A549 (cell line): ENCODE data around the gene PGM5. TPM values are rescaled to one million over a fixed set of nuclear protein-coding genes. Genes with fewer than 3 reads are reported as not detected.

Experiments used
- ATAC-seq, 2 experiments: fragments of 200-7000 bp in 1 of 2; fragments of >200 bp in 1 of 2; cut with Nextera tagmentation in 1 of 2; cut with Tn5 transposase in 1 of 2; 3 replicates each; pipeline versions ENCODE4 v1.8.0 to v1.9.1; 2018 to 2020; ENCODE audit warnings: mild to moderate bottlenecking in 1 of 2, moderate library complexity in 1 of 2
- CTCF ChIA-PET: fragments of 300-600 bp; sonication (Branson Sonifier 250); formaldehyde crosslinking; extraction: SDS; loops from one replicate; lab custom pipeline; 2021; ENCODE audit warnings: antibody characterized with exemption, inconsistent platforms; lab: Yijun Ruan, JAX
- POLR2A ChIA-PET: fragments of 350-600 bp; formaldehyde crosslinking; extraction: SDS; loops from one replicate; lab custom pipeline; 2021; ENCODE audit warnings: antibody characterized with exemption, inconsistent platforms; lab: Yijun Ruan, JAX
- DNase-seq, 2 experiments: peaks; one replicate each; pipeline versions ENCODE4 v3.0.0 to v3.0.0-alpha.2; 2011 to 2016; ENCODE audit warnings: low read depth in 1 of 2, low spot score in 1 of 2
- FAIRE-seq: peaks from 2 replicates; lab custom pipeline; 2011; peaks lifted over from hg19 to GRCh38; lab: Jason Lieb, UNC
- H3K27ac ChIP-seq, 2 experiments: fragments of >200 bp; sonication (Bioruptor Twin); formaldehyde crosslinking; 3 replicates each; pipeline ENCODE4 v1.5.1; 2016 to 2017
- H3K4me1 ChIP-seq: fragments of >200 bp; sonication (Bioruptor Twin); formaldehyde crosslinking; 3 replicates; pipeline ENCODE4 v1.6.1; 2016
- H3K4me2 ChIP-seq: fragments of >200 bp; sonication (Bioruptor Twin); formaldehyde crosslinking; 3 replicates; pipeline ENCODE4 v1.6.1; 2016
- H3K4me3 ChIP-seq: fragments of >200 bp; sonication (Bioruptor Twin); formaldehyde crosslinking; 3 replicates; pipeline ENCODE4 v1.5.1; 2016
- H3K9me3 ChIP-seq: fragments of >200 bp; sonication (Bioruptor Twin); formaldehyde crosslinking; 3 replicates; pipeline ENCODE4 v1.6.1; 2016
- CHD4 ChIP-seq: fragments of 200-600 bp; sonication (generic); IDR thresholded peaks from 2 replicates; pipeline ENCODE4 v1.6.1; 2016; ENCODE audit warnings: antibody characterized with exemption, mild to moderate bottlenecking, borderline replicate concordance
- ESRRA ChIP-seq: fragments of 150-350 bp; IDR thresholded peaks from 2 replicates; pipeline ENCODE4 v1.6.1; 2014; ENCODE audit warnings: mild to moderate bottlenecking, low read length, borderline replicate concordance
- HEYL ChIP-seq: fragments of 250-450 bp; sonication (Bioruptor Pico); IDR thresholded peaks from 2 replicates; pipeline ENCODE4 v1.8.0; 2021; ENCODE audit warnings: mild to moderate bottlenecking, moderate library complexity
- HOXB5 ChIP-seq: fragments of 250-450 bp; sonication (Bioruptor Pico); IDR thresholded peaks from 2 replicates; pipeline ENCODE4 v1.5.0; 2020; ENCODE audit warnings: mild to moderate bottlenecking, moderate library complexity
- JUN ChIP-seq, 2 experiments: fragments of >200 bp; sonication (Bioruptor Twin); formaldehyde crosslinking; IDR thresholded peaks; 2 replicates in 1 of 2; 3 replicates in 1 of 2; pipeline ENCODE4 v1.6.1; 2016 to 2017
- KDM5A ChIP-seq: fragments of 200-600 bp; sonication (generic); IDR thresholded peaks from 2 replicates; pipeline ENCODE4 v1.6.1; 2016; ENCODE audit warnings: antibody characterized with exemption, mild to moderate bottlenecking
- MAZ ChIP-seq: fragments of 150-350 bp; IDR thresholded peaks from 2 replicates; pipeline ENCODE4 v1.6.1; 2014; ENCODE audit warnings: antibody characterized with exemption, low read depth, low read length, borderline replicate concordance
- NFE2L2 ChIP-seq: fragments of 150-350 bp; conservative IDR thresholded peaks from 2 replicates; pipeline ENCODE4 v1.6.1; 2014; ENCODE audit warnings: low read length
- NR3C1 ChIP-seq: fragments of >200 bp; sonication (Bioruptor Twin); formaldehyde crosslinking; IDR thresholded peaks from 3 replicates; pipeline ENCODE4 v1.6.1; 2017
- PHF8 ChIP-seq: fragments of 200-600 bp; sonication (generic); IDR thresholded peaks from 2 replicates; pipeline ENCODE4 v1.6.1; 2016; ENCODE audit warnings: low read depth, mild to moderate bottlenecking, antibody characterized with exemption, moderate library complexity, borderline replicate concordance
- RAD21 ChIP-seq, 2 experiments: fragments of >200 bp in 1 of 2; sonication (Bioruptor Twin) in 1 of 2; formaldehyde crosslinking in 1 of 2; IDR thresholded peaks in 1 of 2; conservative IDR thresholded peaks in 1 of 2; 2 replicates in 1 of 2; 3 replicates in 1 of 2; pipeline ENCODE4 v1.6.1; 2012 to 2018; ENCODE audit warnings: inconsistent platforms in 1 of 2
- SMC3 ChIP-seq: fragments of >200 bp; sonication (Bioruptor Twin); formaldehyde crosslinking; IDR thresholded peaks from 3 replicates; pipeline ENCODE4 v1.6.1; 2018; ENCODE audit warnings: inconsistent platforms
- SREBF2 ChIP-seq: fragments of 450-650 bp; IDR thresholded peaks from 2 replicates; pipeline ENCODE4 v1.6.1; 2014; ENCODE audit warnings: mild to moderate bottlenecking, moderate library complexity
- WGBS: methylation state at CpG from one replicate; pipeline ENCODE4 v1.1.6; 2017; ENCODE audit errors: missing lambda C conversion rate; 5-methylcytosine and 5-hydroxymethylcytosine counted together
- polyA plus RNA-seq, 4 experiments: library from polyadenylated mRNA; depleted of rRNA in 3 of 4; stranded (reverse); fragments of >200 nt; fragmentation: RNase III in 1 of 4; extraction: RNeasy Plus Mini Kit Qiagen cat#74134 plus additional on column Dnase treatment in 1 of 4; gene quantifications; 2 replicates in 3 of 4; 3 replicates in 1 of 4; pipeline ENCODE4 v1.2.3, GENCODE V29; 2011 to 2017
- TF ChIP-seq, protein P1 (sequence below): IDR thresholded peaks from 2 replicates; pipeline ENCODE4 v1.6.1; 2012; ENCODE audit warnings: low read depth, borderline replicate concordance
- TF ChIP-seq, protein P2 (sequence below): fragments of 250-450 bp; sonication (Bioruptor Pico); IDR thresholded peaks from 2 replicates; pipeline ENCODE4 v1.5.0; 2020; ENCODE audit warnings: low read depth, mild to moderate bottlenecking, moderate library complexity
- TF ChIP-seq, protein P3 (sequence below): fragments of >200 bp; sonication (Bioruptor Twin); formaldehyde crosslinking; IDR thresholded peaks from 3 replicates; pipeline ENCODE4 v1.6.1; 2016
- TF ChIP-seq, protein P4 (sequence below): fragments of 150-350 bp; IDR thresholded peaks from 2 replicates; pipeline ENCODE4 v1.6.1; 2014; ENCODE audit warnings: low read depth, mild to moderate bottlenecking, low read length
- TF ChIP-seq, protein P5 (sequence below): fragments of >200 bp; sonication (Bioruptor Twin); formaldehyde crosslinking; IDR thresholded peaks from 3 replicates; pipeline ENCODE4 v1.5.1; 2016
- TF ChIP-seq, protein P6 (sequence below): fragments of 450-650 bp; IDR thresholded peaks from 2 replicates; pipeline ENCODE4 v1.6.1; 2014; ENCODE audit warnings: antibody characterized with exemption

The PGM5 gene
- polyA plus RNA-seq, 2 of the 4 experiments (the other 2 are of a cell fraction) = 0.18 TPM; not detected in 1

DNA sequence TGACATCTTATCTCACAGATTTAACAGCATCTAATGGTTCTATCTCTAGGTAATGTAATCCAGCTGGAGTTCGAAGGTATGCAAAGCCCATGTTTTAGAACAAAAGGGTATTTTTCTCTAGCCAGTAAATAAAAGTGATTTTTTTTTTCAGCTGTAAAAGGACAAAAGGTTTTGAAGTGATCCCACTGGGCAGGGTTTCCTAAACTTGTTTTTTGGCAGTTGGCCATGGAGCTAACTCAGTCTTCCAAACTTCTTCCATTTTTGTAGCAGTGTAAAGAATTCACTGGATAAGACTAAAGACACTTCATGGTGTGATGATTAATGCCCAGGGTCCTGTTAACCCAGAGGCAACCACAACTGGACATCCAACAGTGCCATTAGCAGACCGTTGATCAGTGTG, 120.4 kb downstream of the PGM5 start:
- CTCF ChIA-PET = no interaction called here
- TF ChIP-seq ESRRA = no peak
- TF ChIP-seq KDM5A = no peak
- no peak for TF ChIP-seq NR3C1
- TF ChIP-seq NFE2L2 = no peak
- TF ChIP-seq, all 56 proteins: peak for 0
- H3K4me3 ChIP-seq = no peak overlapping the region
- H3K4me2 ChIP-seq = no peak overlapping the region
- WGBS = 20% methylated on average over 2 of the region's 2 CpGs
- H3K9me3 ChIP-seq = no peaks in the 10 kb centered on the region
- no peaks in the 10 kb centered on the region for H3K4me1 ChIP-seq
- ATAC-seq (no peak), FAIRE-seq (no peak), DNase-seq (no peak)
- H3K27ac ChIP-seq = no peak overlapping the region
- POLR2A ChIA-PET = no interaction called here

DNA sequence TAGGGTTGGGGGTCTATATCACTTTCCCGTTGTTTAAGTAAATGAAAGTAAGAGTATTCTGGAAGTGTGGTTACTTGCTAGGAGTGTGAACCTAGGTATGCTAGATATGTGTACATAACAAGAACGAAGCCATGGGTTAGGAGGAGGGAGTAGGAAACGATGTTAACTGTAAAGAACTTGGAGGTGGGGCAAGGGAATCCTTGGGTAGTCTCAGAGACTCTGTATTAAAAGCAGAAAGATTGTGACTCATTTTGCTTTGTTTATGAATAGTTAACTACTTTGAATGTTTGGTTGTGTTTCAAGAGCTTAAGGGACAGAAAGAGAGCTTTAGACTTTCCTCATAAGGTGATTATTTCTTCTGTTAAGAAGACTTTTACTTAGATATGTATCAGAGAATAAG, 124.4 kb downstream of the PGM5 start:
- H3K9me3 ChIP-seq = peaks cover 3% of the 10 kb centered on the region; the same call in 2 of the 3 replicates
- H3K4me2 ChIP-seq = no peak overlapping the region
- POLR2A ChIA-PET = no interaction called here
- CTCF ChIA-PET = no interaction called here
- no peak for ATAC-seq
- DNase-seq = no peak
- no peak for FAIRE-seq
- no peak overlapping the region for H3K4me3 ChIP-seq
- 21% methylated on average over 3 of the region's 3 CpGs for WGBS
- no peaks in the 10 kb centered on the region for H3K4me1 ChIP-seq
- no peak overlapping the region for H3K27ac ChIP-seq
- TF ChIP-seq, protein P1, sequence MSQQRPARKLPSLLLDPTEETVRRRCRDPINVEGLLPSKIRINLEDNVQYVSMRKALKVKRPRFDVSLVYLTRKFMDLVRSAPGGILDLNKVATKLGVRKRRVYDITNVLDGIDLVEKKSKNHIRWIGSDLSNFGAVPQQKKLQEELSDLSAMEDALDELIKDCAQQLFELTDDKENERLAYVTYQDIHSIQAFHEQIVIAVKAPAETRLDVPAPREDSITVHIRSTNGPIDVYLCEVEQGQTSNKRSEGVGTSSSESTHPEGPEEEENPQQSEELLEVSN = no peak
- TF ChIP-seq, protein P2, sequence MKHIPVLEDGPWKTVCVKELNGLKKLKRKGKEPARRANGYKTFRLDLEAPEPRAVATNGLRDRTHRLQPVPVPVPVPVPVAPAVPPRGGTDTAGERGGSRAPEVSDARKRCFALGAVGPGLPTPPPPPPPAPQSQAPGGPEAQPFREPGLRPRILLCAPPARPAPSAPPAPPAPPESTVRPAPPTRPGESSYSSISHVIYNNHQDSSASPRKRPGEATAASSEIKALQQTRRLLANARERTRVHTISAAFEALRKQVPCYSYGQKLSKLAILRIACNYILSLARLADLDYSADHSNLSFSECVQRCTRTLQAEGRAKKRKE = no peak
- TF ChIP-seq SREBF2 (no peak), SMC3 (no peak), CHD4 (no peak), RAD21 (conservative IDR thresholded peaks at IDR 0.05 in 1 of 2, IDR thresholded peaks at IDR 0.05 in 1 of 2) (no peak), PHF8 (no peak), ESRRA (no peak)
- TF ChIP-seq, protein P3, sequence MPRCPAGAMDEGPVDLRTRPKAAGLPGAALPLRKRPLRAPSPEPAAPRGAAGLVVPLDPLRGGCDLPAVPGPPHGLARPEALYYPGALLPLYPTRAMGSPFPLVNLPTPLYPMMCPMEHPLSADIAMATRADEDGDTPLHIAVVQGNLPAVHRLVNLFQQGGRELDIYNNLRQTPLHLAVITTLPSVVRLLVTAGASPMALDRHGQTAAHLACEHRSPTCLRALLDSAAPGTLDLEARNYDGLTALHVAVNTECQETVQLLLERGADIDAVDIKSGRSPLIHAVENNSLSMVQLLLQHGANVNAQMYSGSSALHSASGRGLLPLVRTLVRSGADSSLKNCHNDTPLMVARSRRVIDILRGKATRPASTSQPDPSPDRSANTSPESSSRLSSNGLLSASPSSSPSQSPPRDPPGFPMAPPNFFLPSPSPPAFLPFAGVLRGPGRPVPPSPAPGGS = no peak
- TF ChIP-seq, protein P4, sequence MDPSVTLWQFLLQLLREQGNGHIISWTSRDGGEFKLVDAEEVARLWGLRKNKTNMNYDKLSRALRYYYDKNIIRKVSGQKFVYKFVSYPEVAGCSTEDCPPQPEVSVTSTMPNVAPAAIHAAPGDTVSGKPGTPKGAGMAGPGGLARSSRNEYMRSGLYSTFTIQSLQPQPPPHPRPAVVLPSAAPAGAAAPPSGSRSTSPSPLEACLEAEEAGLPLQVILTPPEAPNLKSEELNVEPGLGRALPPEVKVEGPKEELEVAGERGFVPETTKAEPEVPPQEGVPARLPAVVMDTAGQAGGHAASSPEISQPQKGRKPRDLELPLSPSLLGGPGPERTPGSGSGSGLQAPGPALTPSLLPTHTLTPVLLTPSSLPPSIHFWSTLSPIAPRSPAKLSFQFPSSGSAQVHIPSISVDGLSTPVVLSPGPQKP = no peak
- TF ChIP-seq, protein P5, sequence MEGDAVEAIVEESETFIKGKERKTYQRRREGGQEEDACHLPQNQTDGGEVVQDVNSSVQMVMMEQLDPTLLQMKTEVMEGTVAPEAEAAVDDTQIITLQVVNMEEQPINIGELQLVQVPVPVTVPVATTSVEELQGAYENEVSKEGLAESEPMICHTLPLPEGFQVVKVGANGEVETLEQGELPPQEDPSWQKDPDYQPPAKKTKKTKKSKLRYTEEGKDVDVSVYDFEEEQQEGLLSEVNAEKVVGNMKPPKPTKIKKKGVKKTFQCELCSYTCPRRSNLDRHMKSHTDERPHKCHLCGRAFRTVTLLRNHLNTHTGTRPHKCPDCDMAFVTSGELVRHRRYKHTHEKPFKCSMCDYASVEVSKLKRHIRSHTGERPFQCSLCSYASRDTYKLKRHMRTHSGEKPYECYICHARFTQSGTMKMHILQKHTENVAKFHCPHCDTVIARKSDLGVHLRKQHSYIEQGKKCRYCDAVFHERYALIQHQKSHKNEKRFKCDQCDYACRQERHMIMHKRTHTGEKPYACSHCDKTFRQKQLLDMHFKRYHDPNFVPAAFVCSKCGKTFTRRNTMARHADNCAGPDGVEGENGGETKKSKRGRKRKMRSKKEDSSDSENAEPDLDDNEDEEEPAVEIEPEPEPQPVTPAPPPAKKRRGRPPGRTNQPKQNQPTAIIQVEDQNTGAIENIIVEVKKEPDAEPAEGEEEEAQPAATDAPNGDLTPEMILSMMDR = no peak
- TF ChIP-seq, protein P6, sequence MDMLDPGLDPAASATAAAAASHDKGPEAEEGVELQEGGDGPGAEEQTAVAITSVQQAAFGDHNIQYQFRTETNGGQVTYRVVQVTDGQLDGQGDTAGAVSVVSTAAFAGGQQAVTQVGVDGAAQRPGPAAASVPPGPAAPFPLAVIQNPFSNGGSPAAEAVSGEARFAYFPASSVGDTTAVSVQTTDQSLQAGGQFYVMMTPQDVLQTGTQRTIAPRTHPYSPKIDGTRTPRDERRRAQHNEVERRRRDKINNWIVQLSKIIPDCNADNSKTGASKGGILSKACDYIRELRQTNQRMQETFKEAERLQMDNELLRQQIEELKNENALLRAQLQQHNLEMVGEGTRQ = no peak

DNA sequence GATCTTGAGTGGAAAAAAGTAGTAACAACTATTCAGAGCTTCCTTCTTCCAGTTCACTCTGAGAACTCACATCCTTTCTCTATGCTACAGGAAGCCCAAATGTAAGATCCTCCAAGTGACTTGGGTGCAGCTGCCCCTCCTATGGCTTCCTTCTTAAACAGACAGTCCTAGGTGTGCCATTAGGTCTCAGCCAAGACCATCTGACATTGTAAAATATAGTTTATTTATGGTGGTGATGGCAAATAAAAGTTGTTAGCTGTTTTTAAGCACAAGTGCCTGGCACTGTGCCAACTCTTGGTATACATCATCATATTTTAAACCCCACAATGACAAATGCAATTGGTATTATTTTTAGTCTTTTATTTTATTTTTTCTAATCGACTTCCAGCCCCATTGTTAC, 126.1 kb downstream of the PGM5 start:
- Histone ChIP-seq H3K9me3 (peaks cover 12% of the 10 kb centered on the region), H3K4me2 (no peak overlapping the region), H3K4me3 (no peak overlapping the region), H3K27ac (no peak overlapping the region), H3K4me1 (no peaks in the 10 kb centered on the region)
- WGBS = 0% methylated on average over 1 of the region's 1 CpG
- FAIRE-seq = no peak
- no peak for ATAC-seq
- no peak for TF ChIP-seq HEYL (CRISPR knock-in tag)
- no peak for TF ChIP-seq MAZ
- no peak for TF ChIP-seq JUN (IDR thresholded peaks at IDR 0.05)
- no peak for TF ChIP-seq HOXB5
- ChIA-PET POLR2A (no interaction called here), CTCF (no interaction called here)
- no peak for DNase-seq
